Kidney epithelial cell (primary cell): ENCODE measurements around the gene B4GALT3. TPM values are rescaled to one million over a fixed set of nuclear protein-coding genes. Genes with fewer than 3 reads are reported as not detected.

Experiments used
- DNase-seq: peaks from one replicate; pipeline ENCODE4 v3.0.0-alpha.2; 2010; ENCODE audit warnings: low read depth
- H3K27me3 ChIP-seq: 2 replicates; pipeline ENCODE4 v1.6.0; 2011; ENCODE audit warnings: low read length; ENCODE audit not compliant: control insufficient read depth, insufficient read depth
- H3K36me3 ChIP-seq: 2 replicates; pipeline ENCODE4 v1.5.1; 2011; ENCODE audit warnings: low read length; ENCODE audit not compliant: control insufficient read depth, insufficient read depth
- H3K4me3 ChIP-seq: 2 replicates; pipeline ENCODE4 v1.5.1; 2011; ENCODE audit warnings: low read depth, mild to moderate bottlenecking, control low read depth, low read length
- CTCF ChIP-seq: IDR thresholded peaks from 2 replicates; pipeline ENCODE4 v1.5.1; 2011; ENCODE audit warnings: mild to moderate bottlenecking, moderate library complexity, low read length, control low read depth, inconsistent platforms; ENCODE audit not compliant: insufficient read depth, poor library complexity, severe bottlenecking
- total RNA-seq: library from RNA; depleted of rRNA; stranded (reverse); fragments of >200 nt; gene quantifications from 2 replicates; pipeline ENCODE4 v1.2.3, GENCODE V29; 2015

Gene B4GALT3
- total RNA-seq, 1 donor from 2014 or later, result 45.7 TPM

GRCh38 chr1:161171696-161172095 is 5.6 kb downstream of the B4GALT3 start:
- Histone ChIP-seq H3K36me3 (peaks cover 3% of the 10 kb centered on the region), H3K4me3 (no peak overlapping the region), H3K27me3 (no peaks in the 10 kb centered on the region)
- no peak for DNase-seq
- TF ChIP-seq CTCF, result no peak

GRCh38 chr1:161171191-161171590 is 6.1 kb downstream of the B4GALT3 start:
- Histone ChIP-seq H3K27me3 (no peaks in the 10 kb centered on the region), H3K36me3 (peaks cover 3% of the 10 kb centered on the region), H3K4me3 (no peak overlapping the region)
- no peak for TF ChIP-seq CTCF
- no peak for DNase-seq

- DNase-seq, result no peak
- no peak for TF ChIP-seq CTCF
- Histone ChIP-seq H3K36me3 (peaks cover 5% of the 10 kb centered on the region), H3K4me3 (no peak overlapping the region), H3K27me3 (no peaks in the 10 kb centered on the region)
Measured at GRCh38 chr1:161168906-161169305, 8.4 kb downstream of the B4GALT3 start.

GRCh38 chr1:161166669-161167548 is 10.4 kb downstream of the B4GALT3 start:
- DNase-seq, result no peak
- Histone ChIP-seq H3K27me3 (no peaks in the 10 kb centered on the region), H3K4me3 (peak overlapping the region; percentile 80), H3K36me3 (peaks cover 5% of the 10 kb centered on the region)
- TF ChIP-seq CTCF, result no peak

- Histone ChIP-seq H3K27me3 (no peaks in the 10 kb centered on the region), H3K4me3 (peak within 1 kb of the TSS; percentile 80), H3K36me3 (peaks cover 4% of the 10 kb centered on the region)
- DNase-seq, result peak; percentile 97
- TF ChIP-seq CTCF, result peak; percentile 67
Measured at GRCh38 chr1:161165742-161166668, 11.3 kb downstream of the B4GALT3 start, which contains the start of gene PPOX. TSS of gene PPOX (plus strand) at chr1:161166426. CDS start at chr1:161166848, 422 bp downstream.
